Measurements from ENCODE around the gene ITGA5.

The ITGA5 gene

DNA sequence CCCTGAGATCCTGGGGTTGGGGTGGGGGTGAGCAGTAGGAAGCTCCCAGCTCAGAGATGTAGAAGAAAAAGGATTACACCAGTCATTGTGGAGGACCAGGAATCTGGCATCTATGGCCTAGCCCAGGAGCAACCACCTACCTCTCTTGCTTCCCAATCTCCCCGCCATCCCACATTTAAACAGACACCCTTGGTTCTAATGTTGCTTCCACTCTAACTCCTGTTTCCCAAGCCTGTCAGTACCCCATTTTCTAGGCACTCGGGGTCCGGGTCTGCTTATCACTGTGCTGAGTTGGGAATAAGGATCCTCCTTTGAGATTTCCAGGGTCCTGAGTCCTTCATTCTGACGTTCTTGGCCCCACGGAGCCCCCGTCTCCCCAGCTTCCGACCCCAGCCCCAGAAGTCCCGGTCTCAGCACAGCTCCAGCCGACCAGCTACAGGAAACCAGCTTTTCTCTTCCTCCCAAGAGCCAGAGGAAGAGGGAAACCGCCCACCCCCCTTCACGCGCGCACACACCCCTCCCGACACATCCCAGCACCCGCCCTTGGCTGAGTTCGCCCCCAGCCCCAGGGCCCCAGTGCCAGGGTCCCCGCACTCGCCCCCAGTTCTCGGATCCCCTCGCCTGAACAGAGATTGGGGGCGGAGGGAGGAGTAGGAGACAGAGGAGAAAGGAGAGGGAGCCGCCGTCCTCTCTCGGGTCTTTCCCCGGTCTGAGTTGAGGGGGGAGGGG lies 1.2 kb downstream of the ITGA5 start:
- 0 out of 2 replicates have a peak overlapping the region, but pooled peaks have one; percentile 3 for H3K4me3 ChIP-seq (ENCODE audit: low read depth, low read length)
- TF ChIP-seq, protein P1, sequence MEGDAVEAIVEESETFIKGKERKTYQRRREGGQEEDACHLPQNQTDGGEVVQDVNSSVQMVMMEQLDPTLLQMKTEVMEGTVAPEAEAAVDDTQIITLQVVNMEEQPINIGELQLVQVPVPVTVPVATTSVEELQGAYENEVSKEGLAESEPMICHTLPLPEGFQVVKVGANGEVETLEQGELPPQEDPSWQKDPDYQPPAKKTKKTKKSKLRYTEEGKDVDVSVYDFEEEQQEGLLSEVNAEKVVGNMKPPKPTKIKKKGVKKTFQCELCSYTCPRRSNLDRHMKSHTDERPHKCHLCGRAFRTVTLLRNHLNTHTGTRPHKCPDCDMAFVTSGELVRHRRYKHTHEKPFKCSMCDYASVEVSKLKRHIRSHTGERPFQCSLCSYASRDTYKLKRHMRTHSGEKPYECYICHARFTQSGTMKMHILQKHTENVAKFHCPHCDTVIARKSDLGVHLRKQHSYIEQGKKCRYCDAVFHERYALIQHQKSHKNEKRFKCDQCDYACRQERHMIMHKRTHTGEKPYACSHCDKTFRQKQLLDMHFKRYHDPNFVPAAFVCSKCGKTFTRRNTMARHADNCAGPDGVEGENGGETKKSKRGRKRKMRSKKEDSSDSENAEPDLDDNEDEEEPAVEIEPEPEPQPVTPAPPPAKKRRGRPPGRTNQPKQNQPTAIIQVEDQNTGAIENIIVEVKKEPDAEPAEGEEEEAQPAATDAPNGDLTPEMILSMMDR (IDR thresholded peaks at IDR 0.05; ENCODE audit: insufficient read depth, low read depth, low read length, missing control alignments) = no peak
- DNase-seq (ENCODE audit: low read depth) = no peak

DNA sequence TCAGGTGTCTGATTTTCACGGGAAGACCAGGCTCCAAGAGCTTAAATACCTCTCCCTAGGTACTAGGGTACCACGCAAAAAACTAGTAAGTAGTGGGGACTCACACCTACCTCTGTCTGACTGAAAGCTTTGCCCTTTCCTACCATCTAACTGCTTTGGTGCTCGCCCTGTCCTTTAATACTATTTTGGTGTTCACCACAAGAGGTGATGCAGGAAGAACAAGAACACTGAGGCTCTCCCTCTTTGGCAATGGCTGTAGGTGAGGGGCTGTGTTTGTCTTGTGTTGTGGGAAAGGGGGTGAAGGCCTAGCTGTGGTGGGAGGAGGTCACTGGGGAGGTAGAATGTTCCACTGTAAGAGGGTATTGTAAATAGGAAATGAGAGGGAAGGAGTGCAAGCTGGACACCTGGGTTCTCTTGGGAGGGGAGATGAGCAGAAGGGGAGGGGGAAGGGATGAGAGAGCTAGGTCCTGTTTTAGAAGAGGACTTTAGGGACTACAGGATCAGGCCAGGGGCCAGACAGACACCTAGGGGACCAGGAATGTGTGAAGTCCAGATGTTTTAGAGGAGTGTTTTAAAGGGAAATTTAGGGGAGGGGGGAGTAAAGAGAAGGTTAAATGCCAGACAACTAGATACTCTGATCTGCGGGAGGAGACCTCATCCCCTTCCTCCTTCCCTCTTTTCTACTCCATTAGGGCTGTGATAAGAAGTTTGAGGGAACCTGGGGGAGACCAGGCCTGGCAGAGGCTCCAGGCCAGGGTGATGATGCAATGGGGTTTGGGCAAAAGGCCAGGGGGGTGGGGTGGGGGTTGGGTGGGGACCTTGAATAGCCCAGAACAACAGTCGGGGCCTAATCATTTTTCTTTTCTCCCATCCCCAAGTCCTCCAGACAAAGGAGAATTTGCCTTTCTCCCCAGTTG lies 2.1 kb downstream of the ITGA5 start:
- TF ChIP-seq, protein P1 (IDR thresholded peaks at IDR 0.05; ENCODE audit: insufficient read depth, low read depth, low read length, missing control alignments) = no peak
- H3K4me3 ChIP-seq (ENCODE audit: low read depth, low read length) = no peak overlapping the region
- no peak for DNase-seq (ENCODE audit: low read depth)

DNA sequence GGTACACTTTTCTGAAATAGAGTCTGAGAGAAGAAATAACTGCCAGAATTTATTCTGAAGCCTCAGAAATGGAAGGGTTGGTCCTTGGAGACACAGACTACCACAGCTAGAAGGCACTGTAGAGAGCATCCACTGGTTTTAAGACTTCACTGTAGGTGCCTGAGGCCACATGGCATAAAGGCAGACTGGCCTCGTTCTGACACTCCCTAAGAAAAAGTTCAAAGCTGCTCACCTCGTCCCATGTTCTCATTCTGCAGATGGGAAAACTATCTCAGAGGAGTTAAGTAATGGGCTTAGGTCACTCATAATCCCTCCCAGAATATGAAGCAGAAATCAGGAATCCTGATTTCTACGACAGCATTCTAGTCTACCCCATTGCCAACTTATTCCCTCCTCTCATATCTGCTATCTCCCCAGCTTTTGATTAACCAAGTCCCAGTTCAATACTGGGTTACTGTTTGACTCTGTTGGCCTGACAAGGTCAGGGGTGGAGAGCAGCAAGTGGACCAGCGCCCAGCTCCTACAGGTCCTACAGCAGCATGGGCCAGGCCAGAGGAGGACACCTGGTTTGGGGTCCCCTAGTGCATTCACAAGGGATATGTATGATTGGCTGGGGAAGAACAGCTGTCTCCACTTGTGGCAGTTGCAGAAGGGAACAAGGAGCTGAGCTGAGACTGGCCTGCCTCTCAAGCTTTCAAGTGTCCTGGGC lies 3.7 kb downstream of the ITGA5 start:
- DNase-seq (ENCODE audit: low read depth) = no peak
- no peak overlapping the region for H3K4me3 ChIP-seq (ENCODE audit: low read depth, low read length)
- TF ChIP-seq, protein P1 (IDR thresholded peaks at IDR 0.05; ENCODE audit: insufficient read depth, low read depth, low read length, missing control alignments) = no peak

DNA sequence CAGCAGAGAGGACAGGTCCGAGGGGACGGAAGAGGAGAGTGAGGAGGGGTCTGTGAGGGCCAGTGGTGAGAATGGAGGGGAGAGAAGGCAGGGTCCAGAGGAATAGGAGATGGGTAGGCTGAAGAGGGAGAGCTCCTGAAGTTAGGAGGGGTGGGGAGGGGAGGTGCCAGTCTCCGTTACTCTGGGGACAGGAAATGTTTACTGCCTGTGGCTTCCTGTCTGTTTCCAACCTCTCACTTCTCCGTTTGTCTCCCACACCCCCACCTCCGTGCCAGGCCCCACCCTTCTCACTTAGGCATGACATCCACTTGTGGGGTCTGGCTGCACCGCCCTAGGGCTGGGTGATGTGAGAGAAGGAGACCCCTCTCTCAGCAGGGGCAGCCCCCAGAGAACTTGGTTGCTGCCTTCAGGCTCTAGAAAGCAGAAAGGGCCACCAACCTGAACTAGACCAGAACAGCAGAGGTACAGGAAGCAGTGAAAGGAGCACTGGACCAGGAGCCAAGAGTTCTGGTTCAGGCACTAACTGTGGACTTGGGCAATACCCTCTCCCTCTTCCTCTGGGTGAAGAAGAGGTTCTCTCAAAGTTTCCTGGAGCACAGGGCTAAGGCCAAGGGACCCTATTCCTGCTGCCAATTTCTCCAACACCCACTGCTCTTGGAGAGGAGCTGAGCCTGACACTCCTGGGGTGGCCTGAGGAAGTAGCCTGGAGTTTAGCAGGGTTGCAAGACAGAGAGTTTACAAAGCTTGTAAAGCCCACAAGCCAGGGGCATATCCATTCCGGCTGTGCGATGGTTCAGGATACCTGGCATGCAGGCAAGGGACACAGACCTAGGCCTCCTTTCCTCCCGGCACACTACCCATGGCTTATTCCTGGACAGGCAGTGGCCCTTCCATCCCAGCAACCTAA lies 5.5 kb downstream of the ITGA5 start:
- H3K4me3 ChIP-seq (ENCODE audit: low read depth, low read length) = no peak overlapping the region
- TF ChIP-seq, protein P1 (IDR thresholded peaks at IDR 0.05; ENCODE audit: insufficient read depth, low read depth, low read length, missing control alignments) = no peak
- DNase-seq (ENCODE audit: low read depth) = peak; percentile 46

DNA sequence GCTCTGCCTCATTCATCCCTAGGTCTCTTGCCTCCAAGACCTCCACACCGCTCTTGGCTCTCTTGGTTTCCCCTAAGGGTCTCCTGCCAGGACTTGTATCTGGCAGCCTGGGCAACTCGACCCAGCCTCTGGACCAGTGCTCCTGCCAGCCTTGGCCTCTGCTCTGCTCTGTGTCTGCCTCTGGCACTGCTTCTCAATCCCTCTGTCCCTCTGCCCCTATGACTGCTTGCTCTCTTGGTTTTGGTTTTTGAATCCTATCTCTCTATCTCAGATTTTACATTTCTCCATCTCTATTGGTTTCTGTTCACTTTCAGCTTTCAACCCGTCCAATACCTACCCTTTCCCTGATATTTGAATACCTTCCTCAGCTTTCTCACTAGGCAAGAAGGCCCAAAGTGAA lies 6.3 kb downstream of the ITGA5 start:
- DNase-seq (ENCODE audit: low read depth) = no peak
- H3K4me3 ChIP-seq (ENCODE audit: low read depth, low read length) = no peak overlapping the region
- TF ChIP-seq, protein P1 (IDR thresholded peaks at IDR 0.05; ENCODE audit: insufficient read depth, low read depth, low read length, missing control alignments) = no peak

DNA sequence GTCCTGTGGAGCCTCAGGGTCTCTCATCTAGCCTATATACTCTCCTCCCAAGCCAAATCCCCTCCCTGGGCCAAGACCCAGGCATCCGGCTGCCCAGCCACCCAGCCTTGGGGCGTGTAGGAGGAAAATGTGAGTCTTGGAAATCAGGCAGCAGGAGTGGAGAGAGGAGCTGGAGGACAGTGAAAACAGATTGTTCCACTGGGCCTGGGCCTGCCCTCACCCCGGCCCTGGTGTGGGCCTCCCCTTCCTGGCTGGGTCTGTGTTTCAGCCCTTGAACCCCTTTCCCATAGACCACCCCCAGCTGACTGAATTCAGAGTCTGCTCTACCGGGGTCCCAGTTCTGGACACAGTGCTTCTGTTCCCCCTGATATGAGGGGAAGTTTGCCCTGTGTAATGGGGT lies 6.7 kb downstream of the ITGA5 start:
- DNase-seq (ENCODE audit: low read depth) = no peak
- TF ChIP-seq, protein P1 (IDR thresholded peaks at IDR 0.05; ENCODE audit: insufficient read depth, low read depth, low read length, missing control alignments) = no peak
- H3K4me3 ChIP-seq (ENCODE audit: low read depth, low read length) = no peak overlapping the region
